Left ventricle myocardium inferior (tissue), 1 donor: Measurements from ENCODE around the gene MUC5AC. TPM values are rescaled to one million over a fixed set of nuclear protein-coding genes. Genes with fewer than 3 reads are reported as not detected.
A peak's percentile ranks its signal among the peaks of the same experiment; 100 is the strongest.
"Not testable (repeated sequence)": the region's sequence is repeated elsewhere in the genome, so short reads cannot be mapped to it uniquely, and the experiment has no call there.

Source experiments
- DNase-seq: peaks from one replicate; pipeline ENCODE4 v3.0.0-alpha.2; 2020
- H3K27ac ChIP-seq: fragments of 200-600 bp; replicated peaks from 2 replicates; pipeline ENCODE4 v1.8.0; 2021
- H3K27me3 ChIP-seq: fragments of 200-600 bp; 2 replicates; pipeline ENCODE4 v1.8.0; 2021; ENCODE audit warnings: low read depth
- H3K36me3 ChIP-seq: fragments of 200-600 bp; 2 replicates; pipeline ENCODE4 v1.8.0; 2021
- H3K4me1 ChIP-seq: fragments of 200-600 bp; 2 replicates; pipeline ENCODE4 v1.8.0; 2021
- H3K4me3 ChIP-seq: fragments of 200-600 bp; 2 replicates; pipeline ENCODE4 v1.8.0; 2021; ENCODE audit warnings: mild to moderate bottlenecking, moderate library complexity
- H3K9me3 ChIP-seq: fragments of 200-600 bp; replicated peaks from 2 replicates; pipeline ENCODE4 v1.8.0; 2021
- CTCF ChIP-seq: fragments of 200-600 bp; IDR thresholded peaks from 2 replicates; pipeline ENCODE4 v1.8.0; 2021; ENCODE audit warnings: antibody characterized with exemption, mild to moderate bottlenecking, borderline replicate concordance
- intact Hi-C: fragments of 100-400 bp; cut with micrococcal nuclease; formaldehyde crosslinking; loops from one replicate; pipeline ENCODE4 v1.11.0; 2022
- total RNA-seq: library from RNA; stranded (reverse); fragmentation: NEBNext Ultra II Directional; extraction: Animal tissue kit (Norgen Biotek cat#: 25700); gene quantifications from one replicate; pipeline ENCODE4 v1.2.1, GENCODE V29; 2021
- donor health status: DM: no; HTN: yes; CAD: no; lungs with severe emphysema.

MUC5AC gene
- total RNA-seq, 1 donor from 2014 or later, result not detected

GRCh38 chr11:1158681-1159487, 1.1 kb downstream of the MUC5AC start:
- no peak for TF ChIP-seq CTCF
- no peaks in the 10 kb centered on the region for H3K4me1 ChIP-seq
- no peak for DNase-seq
- H3K4me3 ChIP-seq, result no peak overlapping the region
- no peaks in the 10 kb centered on the region for H3K9me3 ChIP-seq
- peaks cover 47% of the 10 kb centered on the region for H3K27me3 ChIP-seq
- no peaks in the 10 kb centered on the region for H3K36me3 ChIP-seq
- H3K27ac ChIP-seq, result no peak overlapping the region
- intact Hi-C loops, result no loop called here

GRCh38 chr11:1159488-1160220, 1.9 kb downstream of the MUC5AC start:
- H3K27me3 ChIP-seq, result peaks cover 55% of the 10 kb centered on the region
- H3K9me3 ChIP-seq, H3K36me3 ChIP-seq, H3K27ac ChIP-seq, intact Hi-C loops, H3K4me1 ChIP-seq, H3K4me3 ChIP-seq, DNase-seq: not testable (repeated sequence)

GRCh38 chr11:1160231-1161101, 2.7 kb downstream of the MUC5AC start:
- no peaks in the 10 kb centered on the region for H3K36me3 ChIP-seq
- H3K27ac ChIP-seq, result no peak overlapping the region
- H3K27me3 ChIP-seq, result peaks cover 56% of the 10 kb centered on the region
- H3K4me3 ChIP-seq, result no peak overlapping the region
- H3K9me3 ChIP-seq, result no peaks in the 10 kb centered on the region
- H3K4me1 ChIP-seq, result no peaks in the 10 kb centered on the region
- intact Hi-C loops, result no loop called here
- TF ChIP-seq CTCF, result no peak
- DNase-seq, result peak; percentile 11

GRCh38 chr11:1161410-1162137, 3.8 kb downstream of the MUC5AC start:
- no peak overlapping the region for H3K4me3 ChIP-seq
- TF ChIP-seq CTCF, result no peak
- no peak overlapping the region for H3K27ac ChIP-seq
- no peaks in the 10 kb centered on the region for H3K36me3 ChIP-seq
- peak; percentile 12 for DNase-seq
- intact Hi-C loops, result no loop called here
- no peaks in the 10 kb centered on the region for H3K9me3 ChIP-seq
- no peaks in the 10 kb centered on the region for H3K4me1 ChIP-seq
- H3K27me3 ChIP-seq, result peaks cover 56% of the 10 kb centered on the region

- H3K4me3 ChIP-seq, result no peak overlapping the region
- DNase-seq, result no peak
These were observed 4.4 kb downstream of the MUC5AC start for GRCh38 chr11:1162138-1162475.

More at GRCh38 chr11:1162138-1162475, 4.4 kb downstream of the MUC5AC start:
- Histone ChIP-seq H3K9me3 (no peaks in the 10 kb centered on the region), H3K27me3 (peaks cover 56% of the 10 kb centered on the region), H3K27ac (no peak overlapping the region), H3K4me1 (no peaks in the 10 kb centered on the region), H3K36me3 (no peaks in the 10 kb centered on the region)
- TF ChIP-seq CTCF, result no peak
- intact Hi-C loops, result no loop called here
